Neutrophil (primary cell): ENCODE measurements around the gene CREB3L1.
A peak's percentile ranks its signal among the peaks of the same experiment; 100 is the strongest.

ENCODE experiments used
- H3K27ac ChIP-seq: fragments of 200-600 bp; sonication (generic); 2 replicates; pipeline ENCODE4 v1.5.1; 2016; ENCODE audit warnings: mild to moderate bottlenecking, moderate library complexity
- H3K27me3 ChIP-seq: fragments of 200-600 bp; sonication (generic); 2 replicates; pipeline ENCODE4 v1.6.0; 2016; ENCODE audit warnings: mild to moderate bottlenecking
- H3K36me3 ChIP-seq: fragments of 200-600 bp; sonication (generic); 2 replicates; pipeline ENCODE4 v1.5.1; 2017
- H3K4me1 ChIP-seq, 2 experiments: fragments of 200-600 bp in 1 of 2; sonication (generic) in 1 of 2; 1 replicate in 1 of 2; 2 replicates in 1 of 2; pipeline versions ENCODE4 v1.5.1 to v1.6.1; 2013 to 2016; ENCODE audit warnings: low read depth in 1 of 2, low read length in 1 of 2, mild to moderate bottlenecking in 1 of 2, moderate library complexity in 1 of 2; ENCODE audit not compliant: control insufficient read depth in 1 of 2, insufficient read depth in 1 of 2
- H3K4me3 ChIP-seq, 2 experiments: fragments of 200-600 bp in 1 of 2; sonication (generic) in 1 of 2; 1 replicate in 1 of 2; 2 replicates in 1 of 2; pipeline ENCODE4 v1.5.1; 2013 to 2016; ENCODE audit warnings: low read depth in 1 of 2, low read length in 1 of 2, mild to moderate bottlenecking in 1 of 2, moderate library complexity in 1 of 2
- H3K9me3 ChIP-seq: fragments of 200-600 bp; sonication (generic); 2 replicates; pipeline ENCODE4 v1.5.1; 2016
- TF ChIP-seq, protein P1 (sequence below): fragments of 200-600 bp; sonication (generic); IDR thresholded peaks from 2 replicates; pipeline ENCODE4 v1.5.1; 2016; ENCODE audit warnings: antibody characterized with exemption

Gene CREB3L1

GRCh38 chr11:46364791-46365190 lies 87.3 kb downstream of the CREB3L1 start:
- Histone ChIP-seq H3K9me3 (no peaks in the 10 kb centered on the region), H3K4me3 (no peak overlapping the region), H3K27ac (peak overlapping the region; percentile 88), H3K36me3 (peaks cover 52% of the 10 kb centered on the region), H3K27me3 (no peaks in the 10 kb centered on the region), H3K4me1 (peaks cover 57 to 65% of the 10 kb centered on the region in 2 experiments)
- TF ChIP-seq, protein P1, sequence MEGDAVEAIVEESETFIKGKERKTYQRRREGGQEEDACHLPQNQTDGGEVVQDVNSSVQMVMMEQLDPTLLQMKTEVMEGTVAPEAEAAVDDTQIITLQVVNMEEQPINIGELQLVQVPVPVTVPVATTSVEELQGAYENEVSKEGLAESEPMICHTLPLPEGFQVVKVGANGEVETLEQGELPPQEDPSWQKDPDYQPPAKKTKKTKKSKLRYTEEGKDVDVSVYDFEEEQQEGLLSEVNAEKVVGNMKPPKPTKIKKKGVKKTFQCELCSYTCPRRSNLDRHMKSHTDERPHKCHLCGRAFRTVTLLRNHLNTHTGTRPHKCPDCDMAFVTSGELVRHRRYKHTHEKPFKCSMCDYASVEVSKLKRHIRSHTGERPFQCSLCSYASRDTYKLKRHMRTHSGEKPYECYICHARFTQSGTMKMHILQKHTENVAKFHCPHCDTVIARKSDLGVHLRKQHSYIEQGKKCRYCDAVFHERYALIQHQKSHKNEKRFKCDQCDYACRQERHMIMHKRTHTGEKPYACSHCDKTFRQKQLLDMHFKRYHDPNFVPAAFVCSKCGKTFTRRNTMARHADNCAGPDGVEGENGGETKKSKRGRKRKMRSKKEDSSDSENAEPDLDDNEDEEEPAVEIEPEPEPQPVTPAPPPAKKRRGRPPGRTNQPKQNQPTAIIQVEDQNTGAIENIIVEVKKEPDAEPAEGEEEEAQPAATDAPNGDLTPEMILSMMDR = no peak

GRCh38 chr11:46366260-46366659 lies 88.8 kb downstream of the CREB3L1 start:
- peaks cover 67% of the 10 kb centered on the region for H3K36me3 ChIP-seq
- H3K4me1 ChIP-seq = peaks cover 42 to 50% of the 10 kb centered on the region in 2 experiments
- H3K4me3 ChIP-seq = no peak overlapping the region
- no peaks in the 10 kb centered on the region for H3K27me3 ChIP-seq
- TF ChIP-seq, protein P1 = no peak
- no peaks in the 10 kb centered on the region for H3K9me3 ChIP-seq
- H3K27ac ChIP-seq = peak overlapping the region; percentile 88

DNA sequence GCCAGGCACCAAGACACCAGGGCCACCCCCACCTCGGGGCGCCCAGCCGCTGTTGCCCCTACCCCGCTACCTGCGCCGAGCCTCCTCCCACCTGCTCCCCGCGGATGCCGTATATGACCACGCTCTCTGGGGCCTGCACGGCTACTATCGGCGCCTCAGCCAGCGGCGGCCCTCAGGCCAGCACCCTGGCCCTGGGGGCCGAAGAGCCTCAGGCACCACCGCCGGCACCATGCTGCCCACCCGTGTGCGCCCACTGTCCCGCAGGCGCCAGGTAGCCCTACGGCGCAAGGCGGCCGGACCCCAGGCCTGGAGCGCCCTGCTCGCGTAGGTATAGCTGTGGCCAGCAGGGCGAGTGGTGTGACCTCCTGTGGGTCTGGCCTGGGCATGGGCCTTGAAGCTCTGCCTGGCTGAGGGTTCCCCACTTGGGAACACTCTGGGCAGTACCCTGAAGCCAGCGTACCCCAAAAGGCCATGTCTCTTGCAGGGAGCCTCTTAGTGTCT lies 89.2 kb downstream of the CREB3L1 start:
- peak overlapping the region; percentile 88 for H3K27ac ChIP-seq
- TF ChIP-seq, protein P1 = no peak
- H3K27me3 ChIP-seq = no peaks in the 10 kb centered on the region
- peaks cover 38 to 45% of the 10 kb centered on the region in 2 experiments for H3K4me1 ChIP-seq
- H3K36me3 ChIP-seq = peaks cover 71% of the 10 kb centered on the region
- no peaks in the 10 kb centered on the region for H3K9me3 ChIP-seq
- H3K4me3 ChIP-seq = no peak overlapping the region

DNA sequence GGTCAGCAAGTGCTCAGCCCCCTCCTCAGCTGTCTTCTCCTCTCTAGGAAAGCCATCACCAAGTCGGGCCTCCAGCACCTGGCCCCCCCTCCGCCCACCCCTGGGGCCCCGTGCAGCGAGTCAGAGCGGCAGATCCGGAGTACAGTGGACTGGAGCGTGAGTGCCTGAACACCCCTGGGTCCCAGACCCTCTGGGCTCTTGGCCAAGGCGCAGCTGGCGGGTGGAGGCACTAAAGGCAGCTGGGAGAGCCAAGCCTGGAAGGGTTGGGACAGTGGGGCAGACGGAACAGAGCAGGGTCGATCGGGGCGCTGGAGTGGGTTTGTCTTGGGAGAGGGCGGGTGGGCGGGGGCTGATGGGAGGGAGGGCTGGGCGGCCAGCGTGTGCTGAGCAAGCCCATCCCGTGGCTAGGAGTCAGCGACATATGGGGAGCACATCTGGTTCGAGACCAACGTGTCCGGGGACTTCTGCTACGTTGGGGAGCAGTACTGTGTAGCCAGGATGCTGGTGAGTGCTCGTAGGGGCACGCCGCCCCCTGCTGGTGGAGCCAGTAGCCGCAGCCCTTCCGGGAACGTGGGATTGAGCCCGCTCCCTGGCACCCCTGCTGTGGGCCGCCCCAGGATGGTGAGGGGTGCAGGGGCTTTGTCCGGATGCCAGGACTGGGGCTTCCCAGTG lies 89.9 kb downstream of the CREB3L1 start:
- Histone ChIP-seq H3K9me3 (no peaks in the 10 kb centered on the region), H3K4me3 (no peak overlapping the region), H3K27me3 (no peaks in the 10 kb centered on the region), H3K27ac (peak overlapping the region; percentile 88), H3K36me3 (peaks cover 78% of the 10 kb centered on the region), H3K4me1 (peaks cover 31 to 39% of the 10 kb centered on the region in 2 experiments)
- TF ChIP-seq, protein P1 = peak; percentile 83

DNA sequence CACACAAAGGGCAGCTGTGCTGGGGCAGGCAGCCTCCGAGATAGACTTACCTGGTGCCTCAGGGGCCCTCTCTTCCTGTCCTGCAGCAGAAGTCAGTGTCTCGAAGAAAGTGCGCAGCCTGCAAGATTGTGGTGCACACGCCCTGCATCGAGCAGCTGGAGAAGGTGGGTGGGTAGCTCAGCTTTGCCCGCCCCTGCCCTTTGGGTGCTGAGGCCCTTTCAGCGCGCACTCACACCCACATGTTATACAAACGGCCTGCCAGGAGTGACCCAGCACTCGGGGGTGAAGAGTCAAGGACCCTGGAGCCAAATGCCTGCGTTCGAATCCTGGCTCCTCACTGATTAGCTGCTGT lies 90.4 kb downstream of the CREB3L1 start:
- TF ChIP-seq, protein P1 = no peak
- Histone ChIP-seq H3K27me3 (no peaks in the 10 kb centered on the region), H3K27ac (peak overlapping the region; percentile 88), H3K9me3 (no peaks in the 10 kb centered on the region), H3K4me1 (peaks cover 26 to 34% of the 10 kb centered on the region in 2 experiments), H3K4me3 (no peak overlapping the region), H3K36me3 (peaks cover 83% of the 10 kb centered on the region)
